C4-2B (cell line): Measurements from ENCODE around the gene NCAN.

ENCODE experiments used
- CTCF ChIP-seq: fragments of 450-650 bp; conservative IDR thresholded peaks from 2 replicates; pipeline ENCODE4 v1.5.1; 2017; ENCODE audit warnings: mild to moderate bottlenecking
- ZFX ChIP-seq: fragments of 450-650 bp; IDR thresholded peaks from 2 replicates; pipeline ENCODE4 v1.6.1; 2017

GRCh38 chr19:19276386-19276785 is 64.6 kb downstream of the NCAN start:
- TF ChIP-seq CTCF (no peak), ZFX (no peak)
